Tibial artery (tissue), 4 donors: ENCODE results near the gene TRAPPC11.

Experiments used
- DNase-seq, 2 donors: peaks; one replicate each; pipeline ENCODE4 v3.0.0-alpha.2; 2019
- H3K27ac ChIP-seq, 2 donors: fragments of 200-600 bp; sonication (generic) in 1 of 2; 1 replicate in 1 of 2; 2 replicates in 1 of 2; pipeline ENCODE4 v1.5.1; 2018 to 2019; ENCODE audit warnings: mild to moderate bottlenecking in 1 of 2
- H3K27me3 ChIP-seq, 2 donors: fragments of 200-600 bp; sonication (generic) in 1 of 2; one replicate each; pipeline versions ENCODE4 v1.5.1 to v1.6.0; 2016 to 2019
- H3K36me3 ChIP-seq, 3 donors: fragments of 200-600 bp; sonication (generic) in 2 of 3; one replicate each; pipeline ENCODE4 v1.5.1; 2016 to 2019; ENCODE audit warnings: mild to moderate bottlenecking in 2 of 3
- H3K4me1 ChIP-seq, 4 donors: fragments of 200-600 bp; sonication (generic) in 2 of 4; 1 replicate in 3 of 4; 2 replicates in 1 of 4; pipeline ENCODE4 v1.5.1; 2016 to 2019
- H3K4me3 ChIP-seq, 2 donors: fragments of 200-600 bp; sonication (generic) in 1 of 2; 1 replicate in 1 of 2; 2 replicates in 1 of 2; pipeline ENCODE4 v1.5.1; 2018 to 2019; ENCODE audit warnings: mild to moderate bottlenecking in 2 of 2
- H3K9me3 ChIP-seq, 3 donors: fragments of 200-600 bp; sonication (generic) in 1 of 3; one replicate each; pipeline ENCODE4 v1.5.1; 2016 to 2019
- intact Hi-C: fragments of 100-400 bp; cut with DNase I; formaldehyde crosslinking; loops from one replicate; pipeline ENCODE4 v1.15.0; 2023; ENCODE audit warnings: low total_unique reads
- TF ChIP-seq, protein P1 (sequence below), 2 experiments: fragments of 200-600 bp in 1 of 2; fragments of 450-650 bp in 1 of 2; IDR thresholded peaks; one replicate each; pipeline ENCODE4 v1.5.1; 2017 to 2019; ENCODE audit warnings: antibody characterized with exemption in 2 of 2, mild to moderate bottlenecking in 1 of 2, moderate library complexity in 1 of 2

TRAPPC11 gene

GRCh38 chr4:183714626-183715025, 55.5 kb downstream of the TRAPPC11 start:
- TF ChIP-seq, protein P1, sequence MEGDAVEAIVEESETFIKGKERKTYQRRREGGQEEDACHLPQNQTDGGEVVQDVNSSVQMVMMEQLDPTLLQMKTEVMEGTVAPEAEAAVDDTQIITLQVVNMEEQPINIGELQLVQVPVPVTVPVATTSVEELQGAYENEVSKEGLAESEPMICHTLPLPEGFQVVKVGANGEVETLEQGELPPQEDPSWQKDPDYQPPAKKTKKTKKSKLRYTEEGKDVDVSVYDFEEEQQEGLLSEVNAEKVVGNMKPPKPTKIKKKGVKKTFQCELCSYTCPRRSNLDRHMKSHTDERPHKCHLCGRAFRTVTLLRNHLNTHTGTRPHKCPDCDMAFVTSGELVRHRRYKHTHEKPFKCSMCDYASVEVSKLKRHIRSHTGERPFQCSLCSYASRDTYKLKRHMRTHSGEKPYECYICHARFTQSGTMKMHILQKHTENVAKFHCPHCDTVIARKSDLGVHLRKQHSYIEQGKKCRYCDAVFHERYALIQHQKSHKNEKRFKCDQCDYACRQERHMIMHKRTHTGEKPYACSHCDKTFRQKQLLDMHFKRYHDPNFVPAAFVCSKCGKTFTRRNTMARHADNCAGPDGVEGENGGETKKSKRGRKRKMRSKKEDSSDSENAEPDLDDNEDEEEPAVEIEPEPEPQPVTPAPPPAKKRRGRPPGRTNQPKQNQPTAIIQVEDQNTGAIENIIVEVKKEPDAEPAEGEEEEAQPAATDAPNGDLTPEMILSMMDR (IDR thresholded peaks at IDR 0.05) = no peak
- Histone ChIP-seq H3K36me3 (peaks cover 34 to 49% (median 44%) of the 10 kb centered on the region in 3 donors), H3K27ac (no peak overlapping the region), H3K9me3 (no peaks in the 10 kb centered on the region), H3K4me1 (no peaks in the 10 kb centered on the region), H3K4me3 (no peak overlapping the region), H3K27me3 (no peaks in the 10 kb centered on the region)
- intact Hi-C loops = no loop called here
- no peak for DNase-seq

- no peak for DNase-seq
- TF ChIP-seq, protein P1 (IDR thresholded peaks at IDR 0.05) = no peak
- Histone ChIP-seq H3K27me3 (peaks cover 0 to under 1% of the 10 kb centered on the region in 2 donors), H3K36me3 (peaks cover 18 to 32% (median 28%) of the 10 kb centered on the region in 3 donors), H3K4me1 (no peaks in the 10 kb centered on the region), H3K9me3 (no peaks in the 10 kb centered on the region), H3K4me3 (no peak overlapping the region), H3K27ac (no peak overlapping the region)
- intact Hi-C loops = no loop called here
These were observed 57.2 kb downstream of the TRAPPC11 start for GRCh38 chr4:183716302-183716701.

DNA sequence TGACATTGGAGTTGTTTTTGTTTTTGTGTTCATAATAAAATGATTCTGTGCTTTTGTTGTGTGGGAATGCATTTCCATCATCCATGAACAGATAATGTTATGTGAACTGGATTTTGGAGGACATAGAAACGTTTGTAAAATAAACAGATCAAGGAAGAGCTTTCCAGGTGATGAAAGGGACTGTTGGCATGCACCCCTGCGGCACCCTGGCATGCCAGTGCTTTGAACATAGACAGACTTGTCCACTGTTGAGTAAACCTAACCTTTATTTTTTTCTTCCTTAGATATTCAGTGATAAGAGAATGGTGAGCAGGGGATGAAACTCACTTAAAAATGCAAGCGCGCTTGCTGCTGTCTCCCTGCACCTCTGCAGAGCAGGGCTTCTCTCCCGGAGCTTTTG, 59.8 kb downstream of the TRAPPC11 start:
- no peak overlapping the region for H3K27ac ChIP-seq
- TF ChIP-seq, protein P1 (IDR thresholded peaks at IDR 0.05) = no peak
- intact Hi-C loops = no loop called here
- no peak overlapping the region for H3K4me3 ChIP-seq
- H3K36me3 ChIP-seq = peaks cover 0 to 8% (median 8%) of the 10 kb centered on the region in 3 donors
- no peak for DNase-seq
- H3K4me1 ChIP-seq = peaks cover 0 to 9% (median 3%) of the 10 kb centered on the region in 4 donors
- peaks cover 0 to 17% of the 10 kb centered on the region in 2 donors for H3K27me3 ChIP-seq
- H3K9me3 ChIP-seq = no peaks in the 10 kb centered on the region

- no peak for DNase-seq
These were observed 62.4 kb downstream of the TRAPPC11 start for GRCh38 chr4:183721207-183722081.

GRCh38 chr4:183722731-183723560, 63.9 kb downstream of the TRAPPC11 start:
- no peaks in the 10 kb centered on the region for H3K36me3 ChIP-seq
- peaks cover 0 to 9% (median 3%) of the 10 kb centered on the region in 4 donors for H3K4me1 ChIP-seq
- H3K27me3 ChIP-seq = peaks cover 0 to 17% of the 10 kb centered on the region in 2 donors
- H3K9me3 ChIP-seq = no peaks in the 10 kb centered on the region
- intact Hi-C loops = no loop called here
- no peak overlapping the region for H3K27ac ChIP-seq
- TF ChIP-seq, protein P1 (IDR thresholded peaks at IDR 0.05) = no peak
- DNase-seq = peak in 1 of 2 donors; percentile 33
- peak overlapping the region; percentile 52 to 68 for H3K4me3 ChIP-seq

More at GRCh38 chr4:183721207-183722081, 62.4 kb downstream of the TRAPPC11 start:
- H3K4me1 ChIP-seq = peaks cover 0 to 9% (median 3%) of the 10 kb centered on the region in 4 donors
- H3K9me3 ChIP-seq = no peaks in the 10 kb centered on the region
- peak overlapping the region; percentile 52 to 68 for H3K4me3 ChIP-seq
- TF ChIP-seq, protein P1 (IDR thresholded peaks at IDR 0.05) = no peak
- no peaks in the 10 kb centered on the region for H3K36me3 ChIP-seq
- intact Hi-C loops = no loop called here
- H3K27me3 ChIP-seq = peaks cover 0 to 17% of the 10 kb centered on the region in 2 donors
- H3K27ac ChIP-seq = no peak overlapping the region
